MM.1S (cell line): ENCODE measurements around the gene ESPN.

Source experiments
- CTCF ChIP-seq: fragments of 300-600 bp; sonication (generic); IDR thresholded peaks from 2 replicates; pipeline ENCODE4 v1.5.1; 2016; ENCODE audit warnings: antibody characterized with exemption, low read length, mixed read lengths
- EZH2 ChIP-seq: fragments of 300-600 bp; sonication (generic); optimal IDR thresholded peaks from 2 replicates; pipeline ENCODE3; 2017; ENCODE audit warnings: low read depth, mild to moderate bottlenecking, antibody characterized with exemption, low read length, mixed read lengths
- EZH2phosphoT487 ChIP-seq: fragments of 300-600 bp; sonication (generic); IDR thresholded peaks from 2 replicates; pipeline ENCODE4 v1.6.1; 2018; ENCODE audit warnings: antibody characterized with exemption, low read length

GRCh38 chr1:6409733-6410132 is 14.8 kb upstream of the ESPN start:
- TF ChIP-seq CTCF (no peak), EZH2 (no peak), EZH2phosphoT487 (no peak)
